HepG2 (cell line): ENCODE results near the gene NSD1. TPM values are rescaled to one million over a fixed set of nuclear protein-coding genes. Genes with fewer than 3 reads are reported as not detected.

Experiments
- ATAC-seq: fragments of 200-7000 bp; cut with Tn5 transposase; 3 replicates; pipeline ENCODE4 v1.9.1; 2020; ENCODE audit warnings: mild to moderate bottlenecking, moderate library complexity
- BruUV-seq: library from RNA; stranded (reverse); fragments of 400-500 nt; replicated peaks from 2 replicates; lab custom pipeline; 2021; lab: Mats Ljungman, UMichigan
- CTCF ChIA-PET: fragments of 300-600 bp; formaldehyde crosslinking; extraction: SDS; loops from one replicate; lab custom pipeline; 2021; ENCODE audit warnings: low total read pairs, inconsistent platforms, low intra/inter-chr PET ratio; lab: Yijun Ruan, JAX
- POLR2A ChIA-PET: fragments of 350-600 bp; sonication (Branson Sonifier 250); formaldehyde crosslinking; loops from one replicate; lab custom pipeline; 2020; ENCODE audit warnings: antibody characterized with exemption, inconsistent platforms; lab: Yijun Ruan, JAX
- DNase-seq: peaks from one replicate; pipeline ENCODE4 v3.0.0-alpha.2; 2015; ENCODE audit warnings: low spot score
- FAIRE-seq: peaks from 3 replicates; lab custom pipeline; 2011; peaks lifted over from hg19 to GRCh38; lab: Jason Lieb, UNC
- H2AFZ ChIP-seq: one replicate; pipeline ENCODE4 v1.6.1; 2011; ENCODE audit warnings: low read length, inconsistent platforms
- H3K27ac ChIP-seq: fragments of 300-600 bp; 3 replicates; pipeline ENCODE4 v1.8.0; 2011; ENCODE audit warnings: mixed run types, mild to moderate bottlenecking, mixed read lengths, low read length, inconsistent platforms; ENCODE audit not compliant: insufficient read depth; ENCODE audit errors: extremely low read length
- H3K27me3 ChIP-seq, 2 experiments: fragments of 200-600 bp in 1 of 2; 2 replicates in 1 of 2; 3 replicates in 1 of 2; pipeline versions ENCODE4 v1.6.0 to v1.8.0; 2011; ENCODE audit warnings: low read length in 2 of 2, mild to moderate bottlenecking in 2 of 2, moderate library complexity in 2 of 2, inconsistent platforms in 1 of 2; ENCODE audit not compliant: insufficient read depth in 2 of 2, control insufficient read depth in 1 of 2
- H3K36me3 ChIP-seq, 2 experiments: fragments of 200-600 bp in 1 of 2; replicated peaks in 1 of 2; 2 replicates in 1 of 2; 3 replicates in 1 of 2; pipeline versions ENCODE4 v1.5.1 to v1.8.0; 2011; ENCODE audit warnings: low read length in 2 of 2, inconsistent platforms in 1 of 2; ENCODE audit not compliant: insufficient read depth in 2 of 2, control insufficient read depth in 1 of 2
- H3K4me1 ChIP-seq: 2 replicates; pipeline ENCODE4 v1.5.1; 2012; ENCODE audit warnings: low read length, inconsistent platforms; ENCODE audit not compliant: insufficient read depth
- H3K4me2 ChIP-seq: 2 replicates; pipeline ENCODE4 v1.6.0; 2011; ENCODE audit warnings: low read depth, low read length, inconsistent platforms
- H3K4me3 ChIP-seq, 3 experiments: fragments of 200-600 bp in 1 of 3; sonication (generic), shearing (Covaris generic) in 1 of 3; replicated peaks in 1 of 3; 2 replicates each; pipeline ENCODE4 v1.5.1; 2011 to 2016; ENCODE audit warnings: low read length in 3 of 3, inconsistent platforms in 2 of 3, low read depth in 2 of 3, mild to moderate bottlenecking in 2 of 3, control low read depth in 1 of 3, mixed read lengths in 1 of 3; ENCODE audit not compliant: insufficient read depth in 1 of 3
- H3K79me2 ChIP-seq: one replicate; pipeline ENCODE4 v1.6.1; 2011; ENCODE audit warnings: low read length, inconsistent platforms; ENCODE audit not compliant: insufficient read depth
- H3K9ac ChIP-seq: 2 replicates; pipeline ENCODE4 v1.6.0; 2011; ENCODE audit warnings: mild to moderate bottlenecking, low read depth, low read length, inconsistent platforms; ENCODE audit not compliant: insufficient read depth
- H3K9me3 ChIP-seq: 2 replicates; pipeline ENCODE4 v1.5.1; 2012; ENCODE audit warnings: mild to moderate bottlenecking, low read length
- H4K20me1 ChIP-seq: 2 replicates; pipeline ENCODE4 v1.6.0; 2011; ENCODE audit warnings: inconsistent platforms, mild to moderate bottlenecking, low read length, moderate library complexity; ENCODE audit not compliant: insufficient read depth
- CBX2 ChIP-seq, 2 experiments: fragments of 200-600 bp in 1 of 2; sonication (generic); formaldehyde crosslinking in 1 of 2; IDR thresholded peaks; 2 replicates each; pipeline versions ENCODE4 v1.7.0 to v1.8.1; 2018 to 2022; ENCODE audit warnings: low read depth in 2 of 2, low read length in 1 of 2, mild to moderate bottlenecking in 1 of 2, missing genetic modification reagents in 1 of 2
- HOXD1 ChIP-seq: sonication (generic); formaldehyde crosslinking; IDR thresholded peaks from 2 replicates; pipeline ENCODE4 v1.5.0; 2020; ENCODE audit warnings: missing genetic modification reagents
- MEIS1 ChIP-seq: sonication (generic); formaldehyde crosslinking; IDR thresholded peaks from 2 replicates; pipeline ENCODE4 v1.9.0; 2021; ENCODE audit warnings: mild to moderate bottlenecking, missing genetic modification reagents, moderate library complexity, borderline replicate concordance
- MEIS2 ChIP-seq: sonication (generic); formaldehyde crosslinking; IDR thresholded peaks from 2 replicates; pipeline ENCODE4 v1.9.0; 2021; ENCODE audit warnings: mild to moderate bottlenecking, missing genetic modification reagents
- NCOR1 ChIP-seq: fragments of 200-600 bp; sonication (generic); IDR thresholded peaks from 2 replicates; pipeline ENCODE4 v1.7.0; 2017; ENCODE audit warnings: antibody characterized with exemption, low read length, borderline replicate concordance
- POLR2AphosphoS2 ChIP-seq: IDR thresholded peaks from 2 replicates; pipeline ENCODE4 v1.6.1; 2011; ENCODE audit warnings: low read depth, low read length, improper control_type of control experiment
- PRMT3 ChIP-seq: sonication (generic); formaldehyde crosslinking; IDR thresholded peaks from 2 replicates; pipeline ENCODE4 v1.8.1; 2022; ENCODE audit warnings: low read depth, mild to moderate bottlenecking, moderate library complexity, missing genetic modification reagents, borderline replicate concordance
- ZEB1 ChIP-seq: IDR thresholded peaks from 2 replicates; pipeline ENCODE4 v1.6.1; 2012; ENCODE audit warnings: mild to moderate bottlenecking, low read depth, inconsistent platforms; ENCODE audit not compliant: insufficient replicate concordance
- ZFP41 ChIP-seq: sonication (generic); formaldehyde crosslinking; IDR thresholded peaks from 2 replicates; pipeline ENCODE4 v1.4.0; 2020; ENCODE audit warnings: mild to moderate bottlenecking, missing genetic modification reagents, borderline replicate concordance
- ZNF7 ChIP-seq: IDR thresholded peaks from 2 replicates; pipeline ENCODE4 v1.6.1; 2016; ENCODE audit warnings: missing biosample characterization, missing genetic modification reagents
- ZNF841 ChIP-seq: sonication (generic); formaldehyde crosslinking; IDR thresholded peaks from 2 replicates; pipeline ENCODE4 v1.8.1; 2023; ENCODE audit warnings: missing genetic modification reagents, borderline replicate concordance
- WGBS: methylation state at CpG from one replicate; pipeline ENCODE4 v1.1.6; 2017; ENCODE audit warnings: low lambda C conversion rate; 5-methylcytosine and 5-hydroxymethylcytosine counted together
- in situ Hi-C: cut with HindIII; loops from 2 replicates; pipeline ENCODE4 v1.10.0; 2017; ENCODE audit warnings: low pct_unique_long_range_greater_than_20kb; ENCODE audit not compliant: extremely low pct_ligation_motif_present
- intact Hi-C: fragments of 100-400 bp; cut with micrococcal nuclease; formaldehyde crosslinking; loops from one replicate; pipeline ENCODE4 v1.10.0; 2022; ENCODE audit not compliant: unreplicated experiment
- polyA plus RNA-seq, 8 experiments: library from polyadenylated mRNA; depleted of rRNA in 3 of 8; stranded (reverse) in 7 of 8; unstranded in 1 of 8; fragments of >200 nt; fragmentation: Illumina TruSeq in 4 of 8; extraction: Trizol in 4 of 8; gene quantifications; 2 replicates each; pipeline versions ENCODE4 v1.2.1 to v1.2.3, GENCODE V29; 2011 to 2016; ENCODE audit warnings: low read depth in 4 of 8, missing spikeins in 1 of 8, mixed read lengths in 1 of 8; ENCODE audit not compliant: insufficient read depth in 1 of 8
- total RNA-seq, 5 experiments: library from RNA; depleted of rRNA; stranded (reverse); fragments of >200 nt; fragmentation: Illumina TruSeq; extraction: Trizol; gene quantifications; 2 replicates each; pipeline ENCODE4 v1.2.3, GENCODE V29; 2016; ENCODE audit warnings: low read depth in 1 of 5
- TF ChIP-seq, protein P1 (sequence below): sonication (generic); formaldehyde crosslinking; IDR thresholded peaks from 2 replicates; pipeline ENCODE4 v1.8.0; 2022; ENCODE audit warnings: missing genetic modification reagents, mild to moderate bottlenecking, inconsistent platforms, borderline replicate concordance
- TF ChIP-seq, protein P2 (sequence below): IDR thresholded peaks from 2 replicates; pipeline ENCODE4 v1.6.1; 2016; ENCODE audit warnings: low read depth, control low read depth
- TF ChIP-seq, protein P3 (sequence below), 2 experiments: sonication (generic) in 1 of 2; formaldehyde crosslinking in 1 of 2; IDR thresholded peaks; 2 replicates each; pipeline versions ENCODE4 v1.6.1 to v1.9.0; 2014 to 2022; ENCODE audit warnings: antibody characterized with exemption in 1 of 2, borderline replicate concordance in 1 of 2, inconsistent platforms in 1 of 2, low read depth in 1 of 2, missing genetic modification reagents in 1 of 2

Gene NSD1
- total and polyA plus RNA-seq, 2 of the 13 experiments (the other 11 are each of a cell fraction or from before 2014, with no cell fraction given) = 0.01 to 0.09 TPM

DNA sequence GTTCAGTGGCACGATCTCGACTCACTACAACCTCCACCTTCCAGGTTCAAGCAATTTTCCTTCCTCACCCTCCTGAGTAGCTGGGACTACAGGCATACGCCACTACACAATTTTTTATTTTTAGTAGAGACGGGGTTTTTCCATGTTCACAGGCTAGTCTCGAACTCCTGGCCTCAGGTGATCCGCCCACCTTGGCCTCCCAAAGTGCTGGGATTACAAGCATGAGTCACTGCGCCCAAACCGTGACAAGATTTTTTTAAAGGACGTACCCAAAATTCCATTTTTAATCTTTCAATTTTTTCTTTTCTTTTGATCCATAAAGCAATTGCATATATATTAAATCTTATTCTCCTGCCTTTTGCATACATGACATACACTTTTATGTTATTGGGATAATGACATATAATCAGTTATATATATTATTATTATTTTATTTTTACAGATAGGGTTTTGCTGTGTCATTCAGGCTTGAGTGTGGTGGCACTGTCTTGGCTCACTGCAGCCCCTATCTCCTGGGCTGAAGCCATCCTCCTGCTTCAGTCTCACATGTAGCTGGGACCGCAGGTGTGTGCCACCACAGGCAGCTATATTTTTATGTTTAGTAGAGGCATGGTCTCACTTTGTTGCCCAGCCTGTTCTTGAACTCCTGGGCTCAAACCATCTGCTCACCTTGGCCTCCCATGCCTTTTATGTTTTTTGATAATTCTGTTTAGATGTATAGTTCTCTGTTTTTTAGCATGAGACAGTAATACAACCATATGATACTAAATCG, 98.1 kb downstream of the NSD1 start:
- WGBS = 64% methylated on average over 11 of the region's 11 CpGs
- H3K4me2 ChIP-seq = no peak overlapping the region
- H3K4me3 ChIP-seq = no peak overlapping the region
- H3K4me1 ChIP-seq = no peaks in the 10 kb centered on the region
- H3K79me2 ChIP-seq = no peaks in the 10 kb centered on the region
- no peaks in the 10 kb centered on the region for H3K36me3 ChIP-seq
- no TSS peak for BruUV-seq
- H4K20me1 ChIP-seq = no peaks in the 10 kb centered on the region
- H3K27ac ChIP-seq = no peak overlapping the region
- no peak for DNase-seq
- in situ Hi-C loops (no loop called here), intact Hi-C loops (no loop called here)
- no peak overlapping the region for H3K9ac ChIP-seq
- no peak for ATAC-seq
- H3K9me3 ChIP-seq = no peaks in the 10 kb centered on the region
- ChIA-PET CTCF (no interaction called here), POLR2A (no interaction called here)
- no peak overlapping the region for H2AFZ ChIP-seq
- FAIRE-seq = no peak
- peaks cover 0 to 12% of the 10 kb centered on the region in 2 experiments; a peak in 1 of 5 replicates for H3K27me3 ChIP-seq
- TF ChIP-seq POLR2AphosphoS2 (no peak), NCOR1 (no peak), ZFP41 (CRISPR knock-in tag) (no peak), CBX2 (IDR thresholded peaks at IDR 0.05; ENCODE audit: low read depth, low read length) (no peak), CBX2 (CRISPR knock-in tag; IDR thresholded peaks at IDR 0.05; ENCODE audit: low read depth) (no peak), PRMT3 (no peak), MEIS1 (no peak), ZNF841 (no peak), ZEB1 (no peak), ZNF7 (CRISPR knock-in tag) (no peak), MEIS2 (CRISPR knock-in tag) (no peak), HOXD1 (CRISPR knock-in tag) (no peak)
- TF ChIP-seq, protein P1, sequence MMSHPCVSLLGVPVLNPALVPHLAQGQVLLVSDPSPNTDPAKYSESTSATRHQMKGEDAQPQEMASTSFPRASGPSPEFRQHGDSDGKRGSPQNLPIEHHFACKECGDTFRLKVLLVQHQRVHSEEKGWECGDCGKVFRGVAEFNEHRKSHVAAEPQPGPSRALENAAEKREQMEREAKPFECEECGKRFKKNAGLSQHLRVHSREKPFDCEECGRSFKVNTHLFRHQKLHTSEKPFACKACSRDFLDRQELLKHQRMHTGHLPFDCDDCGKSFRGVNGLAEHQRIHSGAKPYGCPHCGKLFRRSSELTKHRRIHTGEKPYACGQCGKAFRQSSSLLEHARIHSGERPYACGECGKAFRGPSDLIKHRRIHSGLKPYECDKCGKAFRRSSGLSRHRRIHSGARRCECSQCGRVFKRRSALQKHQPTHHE = no peak
- TF ChIP-seq, protein P2, sequence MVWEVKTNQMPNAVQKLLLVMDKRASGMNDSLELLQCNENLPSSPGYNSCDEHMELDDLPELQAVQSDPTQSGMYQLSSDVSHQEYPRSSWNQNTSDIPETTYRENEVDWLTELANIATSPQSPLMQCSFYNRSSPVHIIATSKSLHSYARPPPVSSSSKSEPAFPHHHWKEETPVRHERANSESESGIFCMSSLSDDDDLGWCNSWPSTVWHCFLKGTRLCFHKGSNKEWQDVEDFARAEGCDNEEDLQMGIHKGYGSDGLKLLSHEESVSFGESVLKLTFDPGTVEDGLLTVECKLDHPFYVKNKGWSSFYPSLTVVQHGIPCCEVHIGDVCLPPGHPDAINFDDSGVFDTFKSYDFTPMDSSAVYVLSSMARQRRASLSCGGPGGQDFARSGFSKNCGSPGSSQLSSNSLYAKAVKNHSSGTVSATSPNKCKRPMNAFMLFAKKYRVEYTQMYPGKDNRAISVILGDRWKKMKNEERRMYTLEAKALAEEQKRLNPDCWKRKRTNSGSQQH (CRISPR knock-in tag) = no peak
- TF ChIP-seq, protein P3, sequence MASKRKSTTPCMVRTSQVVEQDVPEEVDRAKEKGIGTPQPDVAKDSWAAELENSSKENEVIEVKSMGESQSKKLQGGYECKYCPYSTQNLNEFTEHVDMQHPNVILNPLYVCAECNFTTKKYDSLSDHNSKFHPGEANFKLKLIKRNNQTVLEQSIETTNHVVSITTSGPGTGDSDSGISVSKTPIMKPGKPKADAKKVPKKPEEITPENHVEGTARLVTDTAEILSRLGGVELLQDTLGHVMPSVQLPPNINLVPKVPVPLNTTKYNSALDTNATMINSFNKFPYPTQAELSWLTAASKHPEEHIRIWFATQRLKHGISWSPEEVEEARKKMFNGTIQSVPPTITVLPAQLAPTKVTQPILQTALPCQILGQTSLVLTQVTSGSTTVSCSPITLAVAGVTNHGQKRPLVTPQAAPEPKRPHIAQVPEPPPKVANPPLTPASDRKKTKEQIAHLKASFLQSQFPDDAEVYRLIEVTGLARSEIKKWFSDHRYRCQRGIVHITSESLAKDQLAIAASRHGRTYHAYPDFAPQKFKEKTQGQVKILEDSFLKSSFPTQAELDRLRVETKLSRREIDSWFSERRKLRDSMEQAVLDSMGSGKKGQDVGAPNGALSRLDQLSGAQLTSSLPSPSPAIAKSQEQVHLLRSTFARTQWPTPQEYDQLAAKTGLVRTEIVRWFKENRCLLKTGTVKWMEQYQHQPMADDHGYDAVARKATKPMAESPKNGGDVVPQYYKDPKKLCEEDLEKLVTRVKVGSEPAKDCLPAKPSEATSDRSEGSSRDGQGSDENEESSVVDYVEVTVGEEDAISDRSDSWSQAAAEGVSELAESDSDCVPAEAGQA (IDR thresholded peaks at IDR 0.05; ENCODE audit: low read depth) = no peak
- TF ChIP-seq, protein P3 (CRISPR knock-in tag; IDR thresholded peaks at IDR 0.05; ENCODE audit: borderline replicate concordance) = no peak
